SK-N-SH (cell line): Measurements from ENCODE around the gene RAB3B. TPM values are rescaled to one million over a fixed set of nuclear protein-coding genes. Genes with fewer than 3 reads are reported as not detected.

Experiments used
- CTCF ChIA-PET: fragments of 300-600, 350-600 bp; formaldehyde crosslinking; extraction: SDS; loops from one replicate; lab custom pipeline; 2021; lab: Yijun Ruan, JAX
- POLR2A ChIA-PET: fragments of 350-600 bp; sonication (Branson Sonifier 250); formaldehyde crosslinking; extraction: SDS; loops from one replicate; lab custom pipeline; 2020; ENCODE audit warnings: antibody characterized with exemption, inconsistent platforms; lab: Yijun Ruan, JAX
- DNase-seq: peaks from one replicate; pipeline ENCODE4 v3.0.0; 2012
- H2AFZ ChIP-seq: fragments of 200-600 bp; sonication (generic); 2 replicates; pipeline ENCODE4 v1.8.1; 2016; ENCODE audit warnings: antibody characterized with exemption, mild to moderate bottlenecking, low read depth
- H3F3A ChIP-seq: fragments of 200-600 bp; sonication (generic); replicated peaks from 2 replicates; pipeline ENCODE3; 2016; ENCODE audit warnings: antibody characterized with exemption, mild to moderate bottlenecking; ENCODE audit not compliant: insufficient read depth
- H3K27ac ChIP-seq, 2 experiments: fragments of 200-500 bp in 1 of 2; fragments of 200-600 bp in 1 of 2; sonication (Bioruptor generic) in 1 of 2; sonication (generic), shearing (Covaris generic) in 1 of 2; 2 replicates each; pipeline versions ENCODE4 v1.5.1 to v1.6.1; 2014 to 2016; ENCODE audit warnings: low read depth in 2 of 2, inconsistent platforms in 1 of 2, low read length in 1 of 2, mild to moderate bottlenecking in 1 of 2, mixed read lengths in 1 of 2
- H3K27me3 ChIP-seq: fragments of 200-600 bp; sonication (generic), shearing (Covaris generic); 2 replicates; pipeline ENCODE4 v1.6.1; 2016; ENCODE audit warnings: mixed run types; ENCODE audit not compliant: insufficient read depth
- H3K36me3 ChIP-seq, 2 experiments: fragments of 200-500 bp in 1 of 2; fragments of 200-600 bp in 1 of 2; sonication (Bioruptor generic) in 1 of 2; sonication (generic) in 1 of 2; replicated peaks in 1 of 2; 2 replicates each; pipeline versions ENCODE3 to v1.5.1; 2014 to 2016; ENCODE audit warnings: low read length in 1 of 2, mild to moderate bottlenecking in 1 of 2; ENCODE audit not compliant: insufficient read depth in 2 of 2, control insufficient read depth in 1 of 2
- H3K4me1 ChIP-seq, 2 experiments: fragments of 200-500 bp in 1 of 2; fragments of 200-600 bp in 1 of 2; sonication (Bioruptor generic) in 1 of 2; sonication (generic), shearing (Covaris generic) in 1 of 2; 2 replicates each; pipeline versions ENCODE4 v1.5.1 to v1.6.1; 2014 to 2016; ENCODE audit warnings: low read depth in 1 of 2, low read length in 1 of 2, mixed run types in 1 of 2; ENCODE audit not compliant: insufficient read depth in 2 of 2, control insufficient read depth in 1 of 2
- H3K4me2 ChIP-seq: fragments of 200-600 bp; sonication (generic), shearing (Covaris generic); 2 replicates; pipeline ENCODE4 v1.6.1; 2017; ENCODE audit warnings: mixed run types
- H3K4me3 ChIP-seq, 2 experiments: fragments of 200-500 bp in 1 of 2; fragments of 200-600 bp in 1 of 2; sonication (Bioruptor generic) in 1 of 2; sonication (generic), shearing (Covaris generic) in 1 of 2; 2 replicates each; pipeline versions ENCODE4 v1.5.1 to v1.8.1; 2014 to 2016; ENCODE audit warnings: low read depth in 2 of 2, inconsistent platforms in 1 of 2, low read length in 1 of 2, mild to moderate bottlenecking in 1 of 2, mixed read lengths in 1 of 2, moderate library complexity in 1 of 2
- H3K79me2 ChIP-seq: fragments of 200-600 bp; sonication (generic); 2 replicates; pipeline ENCODE4 v1.8.1; 2017; ENCODE audit warnings: mild to moderate bottlenecking; ENCODE audit not compliant: insufficient read depth
- H3K9ac ChIP-seq: fragments of 200-600 bp; sonication (generic); 2 replicates; pipeline ENCODE4 v1.6.1; 2017; ENCODE audit warnings: mixed run types
- H3K9me2 ChIP-seq: fragments of 200-600 bp; sonication (generic); 2 replicates; pipeline ENCODE4 v1.6.1; 2017; ENCODE audit warnings: mixed run types
- H3K9me3 ChIP-seq: fragments of 200-600 bp; sonication (generic); 2 replicates; pipeline ENCODE4 v1.6.1; 2017; ENCODE audit warnings: mixed run types, mild to moderate bottlenecking, moderate library complexity
- H4K20me1 ChIP-seq: fragments of 200-600 bp; sonication (generic); 2 replicates; pipeline ENCODE4 v1.6.1; 2017; ENCODE audit warnings: mild to moderate bottlenecking, mixed run types; ENCODE audit not compliant: insufficient read depth
- CTCF ChIP-seq: fragments of 200-600 bp; sonication (generic); IDR thresholded peaks from 2 replicates; pipeline ENCODE4 v1.6.1; 2017; ENCODE audit warnings: antibody characterized with exemption, mild to moderate bottlenecking, moderate library complexity
- EZH2phosphoT487 ChIP-seq: fragments of 200-600 bp; sonication (generic); IDR thresholded peaks from 2 replicates; pipeline ENCODE4 v1.6.1; 2017; ENCODE audit warnings: low read depth, mixed run types, mild to moderate bottlenecking, antibody characterized with exemption, moderate library complexity, borderline replicate concordance
- FOXJ3 ChIP-seq: sonication (generic); formaldehyde crosslinking; IDR thresholded peaks from 2 replicates; pipeline ENCODE4 v1.5.1; 2020; ENCODE audit warnings: mild to moderate bottlenecking, missing genetic modification reagents
- FOXM1 ChIP-seq: IDR thresholded peaks from 2 replicates; pipeline ENCODE4 v1.4.0; 2012; ENCODE audit warnings: low read depth, mild to moderate bottlenecking
- MAX ChIP-seq: IDR thresholded peaks from 2 replicates; pipeline ENCODE4 v1.4.0; 2012; ENCODE audit warnings: low read depth
- MXI1 ChIP-seq: IDR thresholded peaks from 2 replicates; pipeline ENCODE4 v1.6.1; 2012; ENCODE audit warnings: mild to moderate bottlenecking, low read depth, low read length, improper control_type of control experiment
- SIN3A ChIP-seq: IDR thresholded peaks from 2 replicates; pipeline ENCODE4 v1.6.1; 2012; ENCODE audit warnings: low read depth, mild to moderate bottlenecking, low read length, moderate library complexity, borderline replicate concordance
- SMC3 ChIP-seq: IDR thresholded peaks from 2 replicates; pipeline ENCODE4 v1.6.1; 2012; ENCODE audit warnings: low read depth, low read length, improper control_type of control experiment
- TAF1 ChIP-seq: IDR thresholded peaks from 2 replicates; pipeline ENCODE4 v1.6.1; 2012; ENCODE audit warnings: low read depth, mild to moderate bottlenecking, low read length, moderate library complexity, borderline replicate concordance
- WGBS: methylation state at CpG from one replicate; pipeline ENCODE4 v1.1.6; 2017; ENCODE audit warnings: low lambda C conversion rate; 5-methylcytosine and 5-hydroxymethylcytosine counted together
- polyA plus RNA-seq, 3 experiments: library from polyadenylated mRNA; depleted of rRNA; stranded (reverse); fragments of >200 nt; gene quantifications; 2 replicates each; pipeline ENCODE4 v1.2.3, GENCODE V29; 2012
- TF ChIP-seq, protein P1 (sequence below): IDR thresholded peaks from 2 replicates; pipeline ENCODE4 v1.6.1; 2012; ENCODE audit warnings: mild to moderate bottlenecking, low read depth, low read length, moderate library complexity

Gene RAB3B
- polyA plus RNA-seq, 1 of the 3 experiments (the other 2 are of a cell fraction) = 10.2 TPM

GRCh38 chr1:51962486-51963356, 27.8 kb downstream of the RAB3B start (continued):
- TF ChIP-seq, protein P1, sequence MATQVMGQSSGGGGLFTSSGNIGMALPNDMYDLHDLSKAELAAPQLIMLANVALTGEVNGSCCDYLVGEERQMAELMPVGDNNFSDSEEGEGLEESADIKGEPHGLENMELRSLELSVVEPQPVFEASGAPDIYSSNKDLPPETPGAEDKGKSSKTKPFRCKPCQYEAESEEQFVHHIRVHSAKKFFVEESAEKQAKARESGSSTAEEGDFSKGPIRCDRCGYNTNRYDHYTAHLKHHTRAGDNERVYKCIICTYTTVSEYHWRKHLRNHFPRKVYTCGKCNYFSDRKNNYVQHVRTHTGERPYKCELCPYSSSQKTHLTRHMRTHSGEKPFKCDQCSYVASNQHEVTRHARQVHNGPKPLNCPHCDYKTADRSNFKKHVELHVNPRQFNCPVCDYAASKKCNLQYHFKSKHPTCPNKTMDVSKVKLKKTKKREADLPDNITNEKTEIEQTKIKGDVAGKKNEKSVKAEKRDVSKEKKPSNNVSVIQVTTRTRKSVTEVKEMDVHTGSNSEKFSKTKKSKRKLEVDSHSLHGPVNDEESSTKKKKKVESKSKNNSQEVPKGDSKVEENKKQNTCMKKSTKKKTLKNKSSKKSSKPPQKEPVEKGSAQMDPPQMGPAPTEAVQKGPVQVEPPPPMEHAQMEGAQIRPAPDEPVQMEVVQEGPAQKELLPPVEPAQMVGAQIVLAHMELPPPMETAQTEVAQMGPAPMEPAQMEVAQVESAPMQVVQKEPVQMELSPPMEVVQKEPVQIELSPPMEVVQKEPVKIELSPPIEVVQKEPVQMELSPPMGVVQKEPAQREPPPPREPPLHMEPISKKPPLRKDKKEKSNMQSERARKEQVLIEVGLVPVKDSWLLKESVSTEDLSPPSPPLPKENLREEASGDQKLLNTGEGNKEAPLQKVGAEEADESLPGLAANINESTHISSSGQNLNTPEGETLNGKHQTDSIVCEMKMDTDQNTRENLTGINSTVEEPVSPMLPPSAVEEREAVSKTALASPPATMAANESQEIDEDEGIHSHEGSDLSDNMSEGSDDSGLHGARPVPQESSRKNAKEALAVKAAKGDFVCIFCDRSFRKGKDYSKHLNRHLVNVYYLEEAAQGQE = no peak
- TF ChIP-seq SMC3 (no peak), FOXJ3 (CRISPR knock-in tag) (no peak)

- no peaks in the 10 kb centered on the region for H3K27me3 ChIP-seq
- CTCF ChIA-PET = no interaction called here
- no peak for DNase-seq
- H3K4me1 ChIP-seq = peaks cover 0 to 37% of the 10 kb centered on the region in 2 experiments; a peak in 1 of 4 replicates
- TF ChIP-seq EZH2phosphoT487 = no peak
- TF ChIP-seq CTCF = no peak
- no peak for TF ChIP-seq SMC3
- no peak for TF ChIP-seq MAX
- TF ChIP-seq TAF1 = no peak
- TF ChIP-seq, protein P1 = no peak
- TF ChIP-seq FOXM1 = no peak
- no peak for TF ChIP-seq MXI1
- no peak for TF ChIP-seq SIN3A
- WGBS = 92% methylated on average over 1 of the region's 2 CpGs
- no peak overlapping the region for H3K4me3 ChIP-seq
- no peak overlapping the region for H3K27ac ChIP-seq
- no peak overlapping the region for H2AFZ ChIP-seq
- peaks cover 0 to 13% of the 10 kb centered on the region in 2 experiments for H3K36me3 ChIP-seq
- H3K9me3 ChIP-seq = no peaks in the 10 kb centered on the region
- H3K9ac ChIP-seq = no peak overlapping the region
- no peaks in the 10 kb centered on the region for H4K20me1 ChIP-seq
- POLR2A ChIA-PET = no interaction called here
- H3K9me2 ChIP-seq = no peaks in the 10 kb centered on the region
- peaks cover 78% of the 10 kb centered on the region; the same call in 1 of the 2 replicates for H3K79me2 ChIP-seq
- no peak overlapping the region for H3K4me2 ChIP-seq
- H3F3A ChIP-seq = peaks cover 4% of the 10 kb centered on the region
Measured at GRCh38 chr1:51961954-51962353, 28.5 kb downstream of the RAB3B start.
